Measurements from ENCODE around the gene HAUS1. TPM values are rescaled to one million over a fixed set of nuclear protein-coding genes. Genes with fewer than 3 reads are reported as not detected.

The HAUS1 gene
- 10 to 100 TPM; 59.2 to 63.2 TPM for total RNA-seq

DNA sequence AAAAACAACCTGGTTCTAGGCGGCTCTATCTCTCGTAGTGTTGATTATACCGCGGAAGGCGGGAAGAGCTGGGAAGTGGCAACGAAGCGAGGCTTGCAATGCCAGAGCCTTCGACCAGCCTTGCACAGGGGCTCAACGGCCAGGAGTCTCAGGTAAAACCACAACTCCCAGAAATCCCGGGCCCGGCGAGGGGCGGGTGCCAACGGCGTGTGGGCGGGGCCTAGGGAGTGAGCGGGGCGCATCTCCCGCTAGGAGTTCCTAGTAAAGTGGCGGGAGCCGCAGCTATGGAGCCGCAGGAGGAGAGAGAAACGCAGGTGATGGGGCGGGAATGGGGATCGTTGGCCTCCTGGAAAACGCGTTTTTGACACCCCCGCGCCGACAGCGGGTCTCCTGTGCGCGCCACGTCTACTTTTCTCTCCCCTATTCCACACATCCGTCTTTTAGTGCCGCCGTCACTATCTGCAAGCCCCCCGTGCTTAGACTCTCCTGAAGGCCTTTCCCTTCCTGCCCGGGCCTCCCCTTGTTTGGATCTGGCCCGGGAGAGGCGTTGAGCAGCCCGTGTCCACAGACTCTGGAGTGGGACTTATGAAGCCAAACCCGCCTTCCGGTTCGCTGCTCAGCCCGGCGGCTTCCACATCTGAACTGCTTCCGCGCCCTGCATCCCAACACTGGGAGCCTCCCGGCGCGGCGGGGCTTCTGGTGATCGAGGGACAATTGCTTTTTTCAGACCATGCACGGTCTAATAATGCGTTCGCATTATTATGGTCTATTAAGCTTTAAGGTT is at the start of gene HAUS1:
TSS of gene HAUS1 (plus strand) at position 258 of the 784 bp plus-strand sequence. CDS start at position 285, 27 bp downstream.
- Mint-ChIP-seq H3K36me3 (ENCODE audit: low read depth) (peaks cover 23% of the 10 kb centered on the region), H3K27me3 (no peaks in the 10 kb centered on the region), H3K4me3 (peak within 1 kb of the TSS; percentile 99), H3K27ac (peak within 1 kb of the TSS; percentile 89), H3K4me1 (peaks cover 36% of the 10 kb centered on the region), H3K9me3 (no peaks in the 10 kb centered on the region)
- DNase-seq, result peak; percentile 84
- CTCF ChIA-PET, result interaction anchor here (0.7 to 1.5 kb wide), 4 partner anchors 10 to 439 kb away, joined by 3 to 4 read pairs (median 3); a partner anchor contains a TSS
- POLR2A ChIA-PET, result interaction anchor here (1.0 to 2.0 kb wide), 4 partner anchors 31 to 146 kb away, joined by 3 to 5 read pairs (median 4); a partner anchor contains a TSS

DNA sequence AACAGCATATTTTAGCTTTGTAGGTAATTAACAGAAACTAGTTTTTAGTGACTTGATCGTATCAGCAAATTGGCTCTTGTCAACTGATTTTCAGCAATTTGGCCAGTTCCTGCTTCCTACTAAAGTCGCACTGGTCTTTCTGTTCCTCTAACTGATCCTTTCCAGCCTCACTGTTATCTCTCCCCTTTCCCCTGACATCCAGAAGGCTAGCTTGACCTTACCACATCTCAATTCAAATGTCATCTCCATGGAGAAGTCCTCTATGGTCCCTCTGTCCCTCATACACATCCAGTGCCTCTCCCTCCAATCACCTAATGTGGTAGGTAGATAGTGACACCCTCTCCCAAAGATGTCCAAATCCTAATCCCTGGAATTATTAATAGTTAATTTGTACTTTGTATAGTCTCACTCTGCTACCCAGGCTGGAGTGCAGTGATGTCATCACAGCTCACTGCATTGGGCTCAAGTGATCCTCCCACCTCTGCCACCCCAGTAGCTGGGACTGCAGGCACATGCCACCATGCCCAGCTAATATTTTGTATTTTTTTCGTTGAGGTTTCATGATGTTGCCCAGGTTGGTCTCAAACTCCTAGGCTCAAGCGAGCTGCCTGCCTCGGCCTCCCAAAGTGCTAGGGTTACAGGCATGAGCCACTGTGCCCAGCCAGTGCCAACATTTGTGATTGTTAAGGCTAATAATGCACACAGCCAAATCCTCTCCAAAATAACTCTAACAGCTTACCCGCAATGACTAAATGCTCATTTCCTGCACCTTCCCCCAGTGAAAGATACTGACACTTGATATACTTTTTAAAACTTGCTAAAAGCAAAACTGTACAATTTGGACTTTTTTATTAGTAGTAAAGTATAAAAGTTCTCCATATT is 49.0 kb upstream of the HAUS1 start:
- ChIA-PET CTCF (interaction anchor here (0.6 to 2.0 kb wide), 7 partner anchors 10 to 389 kb away, joined by 3 to 15 read pairs (median 4); partner anchors contain the start of gene PSTPIP2), POLR2A (interaction anchor here (0.7 to 3.5 kb wide), 6 partner anchors 9 to 58 kb away, joined by 3 to 30 read pairs (median 4); partner anchors contain the start of gene PSTPIP2)
- H3K36me3 Mint-ChIP-seq (ENCODE audit: low read depth), result no peaks in the 10 kb centered on the region
- H3K4me3 Mint-ChIP-seq, result peak overlapping the region; percentile 3
- no peaks in the 10 kb centered on the region for H3K9me3 Mint-ChIP-seq
- peak overlapping the region; percentile 65 for H3K27ac Mint-ChIP-seq
- H3K27me3 Mint-ChIP-seq, result no peaks in the 10 kb centered on the region
- peak; percentile 29 for DNase-seq
- H3K4me1 Mint-ChIP-seq, result peaks cover 40% of the 10 kb centered on the region

DNA sequence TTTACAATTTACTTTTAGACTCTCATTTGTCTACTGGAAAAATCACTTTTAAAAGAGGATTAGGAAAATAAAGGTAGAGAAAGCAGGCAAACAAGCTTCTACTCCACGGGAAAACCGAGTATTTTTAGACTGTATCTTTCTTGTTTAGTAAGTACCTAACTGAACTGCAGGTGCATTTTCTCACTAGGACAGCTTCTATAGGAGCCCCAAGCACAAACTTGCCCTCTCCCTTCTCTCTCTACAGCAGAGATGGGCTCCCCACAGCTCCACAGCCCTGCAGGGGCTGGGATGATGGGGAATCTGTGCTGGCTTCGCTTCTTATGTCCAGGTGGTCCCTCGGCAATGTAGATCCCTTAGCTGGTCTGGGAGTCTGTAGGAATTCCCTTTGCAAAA is 48.4 kb upstream of the HAUS1 start:
- Mint-ChIP-seq H3K27ac (peak overlapping the region; percentile 65), H3K4me3 (no peak overlapping the region), H3K27me3 (no peaks in the 10 kb centered on the region), H3K9me3 (no peaks in the 10 kb centered on the region), H3K4me1 (peaks cover 40% of the 10 kb centered on the region), H3K36me3 (ENCODE audit: low read depth) (no peaks in the 10 kb centered on the region)
- no peak for DNase-seq
- ChIA-PET POLR2A (interaction anchor here (0.9 to 3.5 kb wide), 5 partner anchors 13 to 58 kb away, joined by 3 to 30 read pairs (median 5); partner anchors contain the start of gene PSTPIP2), CTCF (interaction anchor here (0.9 to 2.0 kb wide), 5 partner anchors 9 to 81 kb away, joined by 3 to 15 read pairs (median 3); no protein-coding TSS in a partner anchor)

DNA sequence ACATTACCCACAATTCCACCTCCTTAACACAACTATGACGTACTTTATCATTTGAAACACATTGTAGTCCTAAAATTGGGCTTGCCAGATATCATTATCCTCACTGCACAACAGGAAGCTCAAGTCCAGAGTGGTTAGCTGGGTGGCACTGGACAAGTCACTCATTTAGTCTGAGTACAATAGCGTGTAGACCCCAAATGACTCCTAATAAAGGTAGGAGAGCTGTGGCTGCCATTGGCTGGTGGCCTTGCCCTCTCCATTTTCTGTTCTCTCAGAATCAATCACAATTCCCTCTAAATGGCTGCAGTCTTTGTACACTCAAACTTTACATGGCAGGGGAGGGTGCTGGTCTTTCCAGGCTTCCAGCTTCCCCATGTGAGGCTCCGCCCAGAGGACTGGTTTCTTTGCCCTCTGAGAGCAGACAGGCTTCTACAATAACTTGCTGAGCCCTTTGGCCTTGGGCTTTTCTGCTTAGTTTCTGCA is 43.8 kb upstream of the HAUS1 start:
- H3K27ac Mint-ChIP-seq, result no peak overlapping the region
- H3K9me3 Mint-ChIP-seq, result no peaks in the 10 kb centered on the region
- POLR2A ChIA-PET, result no interaction called here
- no peaks in the 10 kb centered on the region for H3K36me3 Mint-ChIP-seq (ENCODE audit: low read depth)
- DNase-seq, result no peak
- no peak overlapping the region for H3K4me3 Mint-ChIP-seq
- peaks cover 15% of the 10 kb centered on the region for H3K4me1 Mint-ChIP-seq
- H3K27me3 Mint-ChIP-seq, result no peaks in the 10 kb centered on the region
- CTCF ChIA-PET, result interaction anchor here (0.7 to 2.6 kb wide), 3 partner anchors 13 to 46 kb away, joined by 3 to 11 read pairs (median 3); partner anchors contain the start of gene PSTPIP2

DNA sequence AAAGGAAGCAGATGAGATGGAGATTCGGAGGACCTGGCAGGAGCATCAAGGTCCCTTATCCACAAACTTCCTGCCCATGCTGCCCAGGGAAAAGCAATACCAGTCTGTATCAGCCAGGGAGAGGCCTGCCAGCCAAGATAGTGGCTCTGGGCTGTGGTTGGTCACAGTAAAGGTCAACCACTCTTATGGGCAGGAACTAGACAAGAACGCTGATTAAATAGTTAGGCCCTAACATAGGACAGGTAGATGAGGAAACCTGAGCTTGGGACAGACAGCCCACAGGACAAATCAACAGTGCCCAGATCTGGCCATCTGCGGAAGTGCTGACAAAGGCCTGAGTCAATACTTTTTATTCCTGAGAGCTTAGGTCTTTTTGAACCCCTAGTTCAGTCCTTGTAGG is 42.8 kb upstream of the HAUS1 start:
- Mint-ChIP-seq H3K9me3 (no peaks in the 10 kb centered on the region), H3K36me3 (ENCODE audit: low read depth) (no peaks in the 10 kb centered on the region), H3K27ac (no peak overlapping the region), H3K27me3 (no peaks in the 10 kb centered on the region), H3K4me1 (peaks cover 5% of the 10 kb centered on the region), H3K4me3 (no peak overlapping the region)
- POLR2A ChIA-PET, result no interaction called here
- no peak for DNase-seq
- CTCF ChIA-PET, result interaction anchor here (0.6 to 2.6 kb wide), 3 partner anchors 12 to 407 kb away, joined by 3 to 11 read pairs (median 5); partner anchors contain the start of gene PSTPIP2

- Mint-ChIP-seq H3K27ac (no peak overlapping the region), H3K9me3 (no peaks in the 10 kb centered on the region), H3K27me3 (no peaks in the 10 kb centered on the region), H3K36me3 (ENCODE audit: low read depth) (no peaks in the 10 kb centered on the region), H3K4me3 (no peak overlapping the region), H3K4me1 (peaks cover 4% of the 10 kb centered on the region)
- DNase-seq, result no peak
- ChIA-PET CTCF (interaction anchor here (0.6 to 2.6 kb wide), 2 partner anchors 11 to 408 kb away, joined by 5 to 11 read pairs; partner anchors contain the start of gene PSTPIP2), POLR2A (no interaction called here)
Measured at GRCh38 chr18:46061796-46062195, 42.4 kb upstream of the HAUS1 start.

DNA sequence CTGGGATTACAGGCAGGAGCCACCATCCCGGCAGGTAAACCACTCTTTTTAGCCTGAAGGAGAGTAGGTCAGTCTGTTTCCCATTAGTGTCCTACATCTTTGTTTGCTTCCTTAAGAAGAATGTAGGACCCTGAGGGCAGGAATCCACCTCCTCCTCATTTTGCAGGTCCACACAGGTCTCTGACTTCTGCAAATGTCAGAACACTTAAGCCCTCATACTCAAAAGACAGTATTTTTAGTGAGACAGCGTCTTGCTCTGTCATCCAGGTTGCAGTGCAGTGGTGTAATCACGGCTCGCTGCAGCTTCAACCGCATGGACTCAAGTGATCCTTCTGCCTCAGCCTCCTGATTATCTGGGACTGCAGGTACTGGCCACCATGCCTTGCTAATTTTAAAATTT is 41.4 kb upstream of the HAUS1 start:
- ChIA-PET CTCF (no interaction called here), POLR2A (no interaction called here)
- no peak overlapping the region for H3K27ac Mint-ChIP-seq
- no peak overlapping the region for H3K4me3 Mint-ChIP-seq
- no peaks in the 10 kb centered on the region for H3K9me3 Mint-ChIP-seq
- peaks cover 6% of the 10 kb centered on the region for H3K4me1 Mint-ChIP-seq
- no peaks in the 10 kb centered on the region for H3K36me3 Mint-ChIP-seq (ENCODE audit: low read depth)
- no peak for DNase-seq
- no peaks in the 10 kb centered on the region for H3K27me3 Mint-ChIP-seq

DNA sequence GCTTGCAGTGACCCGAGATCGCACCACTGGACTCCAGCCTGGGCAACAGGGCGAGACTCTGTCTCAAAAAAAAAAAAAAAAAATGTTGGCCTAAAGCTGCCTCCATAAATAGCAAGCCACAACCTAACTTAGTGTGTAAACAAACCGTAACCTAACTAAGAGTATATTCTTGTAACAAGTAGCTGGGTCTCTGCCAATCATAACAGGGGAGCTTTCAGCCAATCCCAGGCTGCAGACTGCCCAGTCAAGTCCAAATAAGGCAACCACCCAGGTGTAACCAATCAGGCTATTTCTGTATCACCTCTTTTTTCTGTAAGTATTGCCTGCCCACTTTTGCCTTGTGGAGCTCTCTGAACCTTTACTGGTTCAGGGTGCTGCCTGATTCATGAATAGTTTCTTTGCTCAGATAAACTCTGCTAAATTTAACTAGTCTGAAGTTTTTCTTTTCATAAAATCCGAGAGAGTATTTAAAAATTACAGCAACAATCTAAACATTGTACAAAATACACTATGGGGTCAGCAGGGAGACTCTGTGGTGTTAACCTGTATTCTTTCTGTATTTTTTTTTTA is 36.7 kb upstream of the HAUS1 start:
- CTCF ChIA-PET, result interaction anchor here (0.6 to 1.4 kb wide), 3 partner anchors 94 to 402 kb away, joined by 3 to 5 read pairs (median 3); partner anchors contain the start of gene SLC14A1
- H3K9me3 Mint-ChIP-seq, result no peaks in the 10 kb centered on the region
- peaks cover 2% of the 10 kb centered on the region for H3K27me3 Mint-ChIP-seq
- no peak overlapping the region for H3K4me3 Mint-ChIP-seq
- no peaks in the 10 kb centered on the region for H3K36me3 Mint-ChIP-seq (ENCODE audit: low read depth)
- no peak for DNase-seq
- POLR2A ChIA-PET, result no interaction called here
- no peak overlapping the region for H3K27ac Mint-ChIP-seq
- peaks cover 30% of the 10 kb centered on the region for H3K4me1 Mint-ChIP-seq

DNA sequence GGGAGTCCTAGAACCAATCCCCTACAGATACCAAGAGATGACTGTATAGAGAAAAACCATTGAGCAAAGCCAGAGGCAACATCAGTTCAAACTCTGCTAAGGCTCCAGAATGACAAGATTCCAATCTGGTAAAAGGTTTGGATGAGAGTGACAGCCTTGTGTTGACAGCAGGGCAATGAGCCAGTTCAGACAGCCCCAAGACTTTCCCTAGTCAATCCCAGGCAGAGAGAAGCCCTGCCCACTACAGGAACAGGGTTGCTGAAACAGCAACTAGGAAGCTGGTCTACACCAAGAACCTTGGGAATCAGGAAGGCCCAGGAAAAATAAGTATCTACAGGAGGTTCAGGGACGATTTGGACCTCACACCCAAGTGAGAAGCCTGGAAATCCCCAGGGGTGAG is 35.4 kb upstream of the HAUS1 start:
- peaks cover 33% of the 10 kb centered on the region for H3K4me1 Mint-ChIP-seq
- no peak for DNase-seq
- peaks cover 5% of the 10 kb centered on the region for H3K27me3 Mint-ChIP-seq
- H3K36me3 Mint-ChIP-seq (ENCODE audit: low read depth), result no peaks in the 10 kb centered on the region
- H3K9me3 Mint-ChIP-seq, result no peaks in the 10 kb centered on the region
- ChIA-PET CTCF (no interaction called here), POLR2A (interaction anchor here (0.9 to 1.4 kb wide), 2 partner anchors 13 to 106 kb away, joined by 3 to 5 read pairs; no protein-coding TSS in a partner anchor)
- no peak overlapping the region for H3K4me3 Mint-ChIP-seq
- no peak overlapping the region for H3K27ac Mint-ChIP-seq

DNA sequence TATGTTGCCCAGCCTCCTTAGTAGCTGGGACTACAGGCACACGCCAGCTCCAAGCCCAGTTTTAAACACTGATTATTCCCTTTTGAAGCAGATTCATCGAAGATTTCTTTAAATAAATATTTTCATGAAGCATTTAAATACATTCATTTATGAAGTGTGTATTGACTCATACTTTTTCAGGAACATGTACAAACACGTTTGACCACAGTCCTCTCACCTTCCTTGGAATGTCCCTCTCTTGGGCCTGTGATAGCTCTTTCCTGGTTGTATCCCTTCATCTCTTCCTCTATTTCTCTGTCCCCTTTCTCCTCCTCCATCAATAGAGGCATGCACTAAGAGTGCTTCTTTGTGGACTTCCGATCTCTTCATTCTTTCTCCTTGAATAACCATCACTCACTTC is 34.7 kb upstream of the HAUS1 start:
- DNase-seq, result no peak
- H3K27ac Mint-ChIP-seq, result no peak overlapping the region
- no peaks in the 10 kb centered on the region for H3K9me3 Mint-ChIP-seq
- no peak overlapping the region for H3K4me3 Mint-ChIP-seq
- CTCF ChIA-PET, result interaction anchor here (0.7 to 1.4 kb wide), 2 partner anchors 72 to 95 kb away, joined by 3 to 4 read pairs; no protein-coding TSS in a partner anchor
- POLR2A ChIA-PET, result interaction anchor here (0.9 to 1.4 kb wide), 2 partner anchors 14 to 107 kb away, joined by 3 to 5 read pairs; no protein-coding TSS in a partner anchor
- H3K27me3 Mint-ChIP-seq, result peaks cover 5% of the 10 kb centered on the region
- no peaks in the 10 kb centered on the region for H3K36me3 Mint-ChIP-seq (ENCODE audit: low read depth)
- H3K4me1 Mint-ChIP-seq, result peaks cover 33% of the 10 kb centered on the region

DNA sequence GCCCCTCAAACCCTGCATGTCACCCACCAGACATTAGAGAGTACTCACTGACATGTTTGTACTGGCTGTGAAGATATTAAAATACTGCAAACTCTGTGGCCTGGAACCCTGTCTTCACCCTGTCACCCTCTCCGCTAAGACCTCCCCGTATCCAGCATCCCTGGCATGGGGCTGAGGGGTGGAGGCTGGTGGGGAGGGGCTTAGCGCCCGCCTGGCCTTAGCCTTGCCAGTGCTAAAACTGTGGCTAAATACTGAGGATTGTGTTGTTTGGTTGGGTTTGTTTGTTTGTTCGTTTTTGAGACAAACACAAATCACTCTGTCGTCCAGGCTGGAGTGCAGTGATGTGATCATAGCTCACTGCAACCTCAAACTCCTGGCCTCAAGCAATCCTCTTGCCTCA is 34.0 kb upstream of the HAUS1 start:
- Mint-ChIP-seq H3K4me1 (peaks cover 33% of the 10 kb centered on the region), H3K27me3 (peaks cover 5% of the 10 kb centered on the region), H3K27ac (no peak overlapping the region), H3K36me3 (ENCODE audit: low read depth) (no peaks in the 10 kb centered on the region), H3K4me3 (no peak overlapping the region), H3K9me3 (no peaks in the 10 kb centered on the region)
- ChIA-PET CTCF (interaction anchor here (0.8 to 1.4 kb wide), 2 partner anchors 96 to 190 kb away, joined by 3 to 4 read pairs; no protein-coding TSS in a partner anchor), POLR2A (interaction anchor here (1.4 to 3.8 kb wide), 2 partner anchors 14 to 15 kb away, joined by 5 to 30 read pairs; no protein-coding TSS in a partner anchor)
- no peak for DNase-seq

Measured in activated CD4-positive, alpha-beta memory T cell treated with anti-CD3 and anti-CD28 coated beads, Interleukin-2, amount 10 ng/mL, durations not matched to agents 7 days and 5 days (primary cell).